Measurements from ENCODE around the gene PCDHGC5.

DNA sequence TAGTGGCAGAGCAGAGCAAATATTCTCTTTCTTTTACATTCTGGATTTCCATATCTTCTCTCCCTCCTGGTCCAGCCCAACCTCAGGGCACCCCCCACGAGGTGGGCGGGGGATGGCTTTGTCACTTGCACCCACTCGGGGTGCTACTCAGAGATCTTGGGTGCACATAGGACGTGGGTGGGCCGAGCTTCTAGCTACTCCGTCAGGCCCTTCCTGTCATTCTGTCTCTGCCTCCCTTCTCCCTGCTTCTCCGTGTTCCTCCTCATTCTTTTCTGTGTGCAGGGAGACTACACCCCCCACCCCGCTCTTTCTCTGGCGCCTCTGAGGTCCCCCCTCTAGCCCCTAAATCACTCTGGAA is 19.5 kb downstream of the PCDHGC5 start:
- TF ChIP-seq EZH2 (IDR thresholded peaks at IDR 0.05) (no peak), POLR2AphosphoS5 (IDR thresholded peaks at IDR 0.05; ENCODE audit: borderline replicate concordance, low read depth, low read length) (no peak), FOXP2 (optimal IDR thresholded peaks at IDR 0.05; ENCODE audit: control extremely low read depth, extremely low read length, insufficient read depth) (no peak)
